WTC11 (cell line): ENCODE results near the gene SCYL1. TPM values are rescaled to one million over a fixed set of nuclear protein-coding genes. Genes with fewer than 3 reads are reported as not detected.

Experiments used
- ATAC-seq: fragments of 200-7000 bp; cut with Tn5 transposase; 2 replicates; pipeline ENCODE4 v1.10.0; 2021; ENCODE audit warnings: mild to moderate bottlenecking, moderate library complexity
- CTCF ChIA-PET: fragments of 300-600 bp; sonication (Branson Sonifier 250); formaldehyde crosslinking; loops from one replicate; lab custom pipeline; 2021; ENCODE audit warnings: antibody characterized with exemption; lab: Charles Lee
- POLR2A ChIA-PET: fragments of 350-600 bp; sonication (Branson Sonifier 250); formaldehyde crosslinking; loops from one replicate; lab custom pipeline; 2021; ENCODE audit warnings: antibody characterized with exemption; lab: Charles Lee
- DNase-seq: peaks from one replicate; pipeline ENCODE4 v3.0.0; 2021; ENCODE audit warnings: low spot score
- H3K27ac Mint-ChIP-seq: 2 replicates; pipeline ENCODE4 v1.8.0; 2021; ENCODE audit warnings: mixed read lengths
- H3K27me3 Mint-ChIP-seq: 2 replicates; pipeline ENCODE4 v1.8.0; 2021; ENCODE audit warnings: low read depth, mild to moderate bottlenecking, moderate library complexity, mixed read lengths
- H3K36me3 Mint-ChIP-seq: 2 replicates; pipeline ENCODE4 v1.8.0; 2021; ENCODE audit warnings: mixed read lengths
- H3K4me1 Mint-ChIP-seq: 2 replicates; pipeline ENCODE4 v1.8.0; 2022; ENCODE audit warnings: mixed read lengths
- H3K4me3 Mint-ChIP-seq: 2 replicates; pipeline ENCODE4 v1.8.0; 2021; ENCODE audit warnings: mild to moderate bottlenecking, moderate library complexity, mixed read lengths
- H3K9me3 Mint-ChIP-seq: 2 replicates; pipeline ENCODE4 v1.8.0; 2021; ENCODE audit warnings: mixed read lengths
- AR ChIP-seq: fragments of 250-450 bp; sonication (Bioruptor Pico); IDR thresholded peaks from 2 replicates; pipeline ENCODE4 v1.9.0; 2021; ENCODE audit warnings: mild to moderate bottlenecking
- ATF6 ChIP-seq: sonication (generic); formaldehyde crosslinking; IDR thresholded peaks from 2 replicates; pipeline ENCODE4 v1.8.1; 2023; ENCODE audit warnings: mild to moderate bottlenecking, missing genetic modification reagents
- CREM ChIP-seq: sonication (generic); formaldehyde crosslinking; IDR thresholded peaks from 2 replicates; pipeline ENCODE4 v1.8.1; 2022; ENCODE audit warnings: mild to moderate bottlenecking, missing genetic modification reagents, moderate library complexity
- E2F4 ChIP-seq: sonication (generic); formaldehyde crosslinking; IDR thresholded peaks from 2 replicates; pipeline ENCODE4 v1.8.1; 2022; ENCODE audit warnings: low read depth, mild to moderate bottlenecking, moderate library complexity, missing genetic modification reagents, borderline replicate concordance
- HMGXB4 ChIP-seq: sonication (generic); formaldehyde crosslinking; IDR thresholded peaks from 2 replicates; pipeline ENCODE4 v1.8.1; 2023; ENCODE audit warnings: mild to moderate bottlenecking, moderate library complexity, missing genetic modification reagents
- IRF1 ChIP-seq: sonication (generic); formaldehyde crosslinking; IDR thresholded peaks from 2 replicates; pipeline ENCODE4 v1.8.0; 2023; ENCODE audit warnings: missing genetic modification reagents
- KAT7 ChIP-seq: sonication (generic); formaldehyde crosslinking; IDR thresholded peaks from 2 replicates; pipeline ENCODE4 v1.8.1; 2023; ENCODE audit warnings: missing genetic modification reagents, mild to moderate bottlenecking, borderline replicate concordance
- MAX ChIP-seq: sonication (generic); formaldehyde crosslinking; IDR thresholded peaks from 2 replicates; pipeline ENCODE4 v1.8.0; 2022; ENCODE audit warnings: mild to moderate bottlenecking, missing genetic modification reagents
- NR1H2 ChIP-seq: sonication (generic); formaldehyde crosslinking; IDR thresholded peaks from 2 replicates; pipeline ENCODE4 v1.9.0; 2021; ENCODE audit warnings: mild to moderate bottlenecking, moderate library complexity, missing genetic modification reagents
- ZBTB21 ChIP-seq: sonication (generic); formaldehyde crosslinking; IDR thresholded peaks from 2 replicates; pipeline ENCODE4 v1.8.1; 2023; ENCODE audit warnings: mild to moderate bottlenecking, missing genetic modification reagents, borderline replicate concordance
- ZBTB43 ChIP-seq: sonication (generic); formaldehyde crosslinking; IDR thresholded peaks from 2 replicates; pipeline ENCODE4 v1.8.1; 2023; ENCODE audit warnings: mild to moderate bottlenecking, missing genetic modification reagents
- ZNF396 ChIP-seq: fragments of 250-450 bp; sonication (Bioruptor Pico); IDR thresholded peaks from 2 replicates; pipeline ENCODE4 v1.8.0; 2021; ENCODE audit warnings: mild to moderate bottlenecking, moderate library complexity, borderline replicate concordance
- ZNF425 ChIP-seq: fragments of 250-450 bp; sonication (Bioruptor Pico); conservative IDR thresholded peaks from 2 replicates; pipeline ENCODE4 v1.9.0; 2021; ENCODE audit warnings: mild to moderate bottlenecking
- ZNF512 ChIP-seq: sonication (generic); formaldehyde crosslinking; IDR thresholded peaks from 2 replicates; pipeline ENCODE4 v1.8.1; 2022; ENCODE audit warnings: missing genetic modification reagents, borderline replicate concordance
- total RNA-seq: library from RNA; stranded (reverse); gene quantifications from 3 replicates; pipeline ENCODE4 v1.2.3, GENCODE V29; 2021

Gene SCYL1
- total RNA-seq, 1 experiment from 2014 or later, result 76.8 TPM

GRCh38 chr11:65549096-65549495 lies 24.2 kb downstream of the SCYL1 start:
- no peaks in the 10 kb centered on the region for H3K9me3 Mint-ChIP-seq
- ChIA-PET POLR2A (interaction anchor here (0.7 kb wide), 1 partner anchor 752 kb away, joined by 3 read pairs; no protein-coding TSS in a partner anchor), CTCF (interaction anchor here (1.2 to 1.6 kb wide), 3 partner anchors 9 to 45 kb away, joined by 4 to 13 read pairs (median 8); no protein-coding TSS in a partner anchor)
- TF ChIP-seq IRF1 (CRISPR knock-in tag) (no peak), MAX (CRISPR knock-in tag) (no peak), ZNF512 (CRISPR knock-in tag) (no peak), CREM (no peak), ZNF425 (CRISPR knock-in tag) (no peak), HMGXB4 (CRISPR knock-in tag) (no peak), ZBTB43 (CRISPR knock-in tag) (no peak), E2F4 (CRISPR knock-in tag) (no peak), KAT7 (CRISPR knock-in tag) (no peak), ZBTB21 (no peak), ZNF396 (CRISPR knock-in tag) (no peak), AR (CRISPR knock-in tag) (no peak), ATF6 (CRISPR knock-in tag) (no peak), NR1H2 (no peak)
- peaks cover 83% of the 10 kb centered on the region for H3K27me3 Mint-ChIP-seq
- H3K4me3 Mint-ChIP-seq, result no peak overlapping the region
- H3K4me1 Mint-ChIP-seq, result peaks cover 31% of the 10 kb centered on the region
- H3K27ac Mint-ChIP-seq, result no peak overlapping the region
- no peaks in the 10 kb centered on the region for H3K36me3 Mint-ChIP-seq
- DNase-seq (no peak), ATAC-seq (no peak)
